ENCODE data around the gene B3GALT2.

DNA sequence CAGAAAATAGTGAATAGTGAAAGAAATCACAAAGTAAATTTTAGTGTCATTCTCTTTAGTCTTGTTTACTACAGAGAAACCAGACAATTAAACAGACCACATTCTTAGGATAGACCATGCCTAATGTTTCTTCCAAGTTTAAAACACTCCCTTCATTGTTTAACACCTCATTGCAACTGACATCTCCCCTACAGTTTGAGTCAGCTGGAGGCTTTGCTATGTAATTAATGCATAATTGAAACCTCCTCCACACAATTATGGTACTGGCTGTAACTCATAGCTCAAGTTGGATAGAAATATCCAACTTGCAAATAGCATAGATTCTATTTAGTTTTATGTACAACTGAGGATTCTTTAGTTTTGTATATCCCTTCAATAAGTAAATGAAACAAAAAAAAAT is 35.2 kb upstream of the B3GALT2 start:
- TF ChIP-seq POLR2A (IDR thresholded peaks at IDR 0.05): no peak
- TF ChIP-seq, protein P1, sequence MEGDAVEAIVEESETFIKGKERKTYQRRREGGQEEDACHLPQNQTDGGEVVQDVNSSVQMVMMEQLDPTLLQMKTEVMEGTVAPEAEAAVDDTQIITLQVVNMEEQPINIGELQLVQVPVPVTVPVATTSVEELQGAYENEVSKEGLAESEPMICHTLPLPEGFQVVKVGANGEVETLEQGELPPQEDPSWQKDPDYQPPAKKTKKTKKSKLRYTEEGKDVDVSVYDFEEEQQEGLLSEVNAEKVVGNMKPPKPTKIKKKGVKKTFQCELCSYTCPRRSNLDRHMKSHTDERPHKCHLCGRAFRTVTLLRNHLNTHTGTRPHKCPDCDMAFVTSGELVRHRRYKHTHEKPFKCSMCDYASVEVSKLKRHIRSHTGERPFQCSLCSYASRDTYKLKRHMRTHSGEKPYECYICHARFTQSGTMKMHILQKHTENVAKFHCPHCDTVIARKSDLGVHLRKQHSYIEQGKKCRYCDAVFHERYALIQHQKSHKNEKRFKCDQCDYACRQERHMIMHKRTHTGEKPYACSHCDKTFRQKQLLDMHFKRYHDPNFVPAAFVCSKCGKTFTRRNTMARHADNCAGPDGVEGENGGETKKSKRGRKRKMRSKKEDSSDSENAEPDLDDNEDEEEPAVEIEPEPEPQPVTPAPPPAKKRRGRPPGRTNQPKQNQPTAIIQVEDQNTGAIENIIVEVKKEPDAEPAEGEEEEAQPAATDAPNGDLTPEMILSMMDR (IDR thresholded peaks at IDR 0.05): no peak
- TF ChIP-seq EP300 (IDR thresholded peaks at IDR 0.05): no peak

Data from ovary (tissue), 3 donors.